Smooth muscle cell (in vitro differentiated cells): Measurements from ENCODE around the gene PSD2. TPM values are rescaled to one million over a fixed set of nuclear protein-coding genes. Genes with fewer than 3 reads are reported as not detected.

Experiments used
- DNase-seq: peaks from one replicate; lab custom pipeline; 2025; ENCODE audit not compliant: unreplicated experiment; lab: John Stamatoyannopoulos, UW
- H2AFZ ChIP-seq: fragments of 200-600 bp; sonication (generic); 2 replicates; pipeline ENCODE4 v1.6.0; 2016; ENCODE audit warnings: antibody characterized with exemption, low read depth, mild to moderate bottlenecking
- H3F3A ChIP-seq: fragments of 200-600 bp; sonication (generic); 2 replicates; pipeline ENCODE4 v1.6.0; 2017; ENCODE audit warnings: antibody characterized with exemption, low read depth
- H3K27ac ChIP-seq: fragments of 200-600 bp; sonication (generic); 2 replicates; pipeline ENCODE4 v1.5.1; 2016; ENCODE audit warnings: low read depth, mild to moderate bottlenecking
- H3K27me3 ChIP-seq: fragments of 200-600 bp; sonication (generic); 2 replicates; pipeline ENCODE4 v1.6.1; 2016; ENCODE audit warnings: low read depth, mild to moderate bottlenecking
- H3K36me3 ChIP-seq: fragments of 200-600 bp; sonication (generic); 2 replicates; pipeline ENCODE4 v1.5.1; 2016; ENCODE audit warnings: low read depth
- H3K4me1 ChIP-seq: fragments of 200-600 bp; sonication (generic); 2 replicates; pipeline ENCODE4 v1.5.1; 2016; ENCODE audit warnings: low read depth
- H3K4me2 ChIP-seq: fragments of 200-600 bp; sonication (generic); 2 replicates; pipeline ENCODE4 v1.6.0; 2016; ENCODE audit warnings: mild to moderate bottlenecking
- H3K4me3 ChIP-seq: fragments of 200-600 bp; sonication (generic); 2 replicates; pipeline ENCODE4 v1.5.1; 2016; ENCODE audit warnings: mild to moderate bottlenecking
- H3K79me2 ChIP-seq: fragments of 200-600 bp; sonication (generic); 2 replicates; pipeline ENCODE4 v1.6.0; 2016; ENCODE audit warnings: low read depth, mild to moderate bottlenecking
- H3K9ac ChIP-seq: fragments of 200-600 bp; sonication (generic); 2 replicates; pipeline ENCODE4 v1.6.0; 2016; ENCODE audit warnings: low read depth
- H3K9me3 ChIP-seq: fragments of 200-600 bp; sonication (generic); replicated peaks from 2 replicates; pipeline ENCODE4 v1.5.1; 2016; ENCODE audit warnings: low read depth
- H4K20me1 ChIP-seq: fragments of 200-600 bp; sonication (generic); 2 replicates; pipeline ENCODE4 v1.6.0; 2016; ENCODE audit warnings: low read depth
- WGBS: methylation state at CpG from one replicate; pipeline ENCODE4 v1.1.7; 2016; ENCODE audit warnings: low lambda C conversion rate; 5-methylcytosine and 5-hydroxymethylcytosine counted together
- polyA plus RNA-seq: library from polyadenylated mRNA; unstranded; fragments of >200 nt; fragmentation: Nextera tagmentation; extraction: Ambion mirVana; gene quantifications from 2 replicates; pipeline ENCODE4 v1.2.1, GENCODE V29; 2016
- total RNA-seq: library from RNA; depleted of rRNA; stranded (reverse); fragments of >200 nt; gene quantifications from 2 replicates; pipeline ENCODE4 v1.2.3, GENCODE V29; 2014
- TF ChIP-seq, protein P1 (sequence below): fragments of 200-600 bp; sonication (generic); IDR thresholded peaks from 2 replicates; pipeline ENCODE4 v1.5.1; 2017; ENCODE audit warnings: borderline replicate concordance, mild to moderate bottlenecking, antibody characterized with exemption; ENCODE audit not compliant: insufficient read depth, poor library complexity, severe bottlenecking

PSD2 gene
- total and polyA plus RNA-seq, 2 experiments from 2014 or later, result 0.54 to 0.81 TPM

DNA sequence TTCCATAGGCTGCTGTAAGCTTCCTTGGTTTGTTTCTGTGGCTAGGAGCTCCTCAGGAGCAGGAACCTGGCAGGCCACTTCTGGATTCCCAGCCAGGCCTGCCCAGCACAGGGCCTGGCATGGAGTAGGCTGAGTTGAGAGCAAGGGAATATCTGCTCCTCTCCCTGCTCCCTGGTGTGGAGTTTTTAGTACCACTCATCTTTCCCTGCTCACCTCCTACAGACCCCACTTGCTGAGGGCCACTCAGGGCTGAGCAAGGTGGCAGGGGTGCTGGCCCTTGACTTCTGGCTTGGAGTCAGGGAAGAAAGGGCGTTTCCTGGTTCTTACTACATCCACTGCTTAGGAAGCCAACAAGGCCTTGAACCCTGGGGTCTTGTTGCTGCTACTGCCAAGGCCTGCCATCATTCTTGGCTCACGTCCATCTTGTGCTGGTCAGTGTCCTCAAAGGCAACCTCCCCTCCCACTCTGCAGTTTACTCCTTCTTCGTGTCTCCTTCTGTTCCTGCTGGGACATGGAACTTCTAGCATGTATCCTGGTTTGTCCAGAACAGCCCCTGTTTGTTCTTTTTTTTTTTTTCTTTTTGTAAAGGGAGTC is 54.9 kb downstream of the PSD2 start:
- Histone ChIP-seq H3K27me3 (peaks cover 27% of the 10 kb centered on the region), H3K4me3 (no peak overlapping the region), H3K36me3 (no peaks in the 10 kb centered on the region), H3K4me1 (no peaks in the 10 kb centered on the region), H3K79me2 (no peaks in the 10 kb centered on the region), H3K9ac (no peak overlapping the region), H3F3A (no peaks in the 10 kb centered on the region), H4K20me1 (no peaks in the 10 kb centered on the region), H3K9me3 (no peaks in the 10 kb centered on the region), H3K27ac (no peak overlapping the region), H3K4me2 (no peak overlapping the region), H2AFZ (no peak overlapping the region)
- 93% methylated on average over 3 of the region's 3 CpGs for WGBS
- DNase-seq, result no peak
- TF ChIP-seq, protein P1, sequence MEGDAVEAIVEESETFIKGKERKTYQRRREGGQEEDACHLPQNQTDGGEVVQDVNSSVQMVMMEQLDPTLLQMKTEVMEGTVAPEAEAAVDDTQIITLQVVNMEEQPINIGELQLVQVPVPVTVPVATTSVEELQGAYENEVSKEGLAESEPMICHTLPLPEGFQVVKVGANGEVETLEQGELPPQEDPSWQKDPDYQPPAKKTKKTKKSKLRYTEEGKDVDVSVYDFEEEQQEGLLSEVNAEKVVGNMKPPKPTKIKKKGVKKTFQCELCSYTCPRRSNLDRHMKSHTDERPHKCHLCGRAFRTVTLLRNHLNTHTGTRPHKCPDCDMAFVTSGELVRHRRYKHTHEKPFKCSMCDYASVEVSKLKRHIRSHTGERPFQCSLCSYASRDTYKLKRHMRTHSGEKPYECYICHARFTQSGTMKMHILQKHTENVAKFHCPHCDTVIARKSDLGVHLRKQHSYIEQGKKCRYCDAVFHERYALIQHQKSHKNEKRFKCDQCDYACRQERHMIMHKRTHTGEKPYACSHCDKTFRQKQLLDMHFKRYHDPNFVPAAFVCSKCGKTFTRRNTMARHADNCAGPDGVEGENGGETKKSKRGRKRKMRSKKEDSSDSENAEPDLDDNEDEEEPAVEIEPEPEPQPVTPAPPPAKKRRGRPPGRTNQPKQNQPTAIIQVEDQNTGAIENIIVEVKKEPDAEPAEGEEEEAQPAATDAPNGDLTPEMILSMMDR, result no peak

DNA sequence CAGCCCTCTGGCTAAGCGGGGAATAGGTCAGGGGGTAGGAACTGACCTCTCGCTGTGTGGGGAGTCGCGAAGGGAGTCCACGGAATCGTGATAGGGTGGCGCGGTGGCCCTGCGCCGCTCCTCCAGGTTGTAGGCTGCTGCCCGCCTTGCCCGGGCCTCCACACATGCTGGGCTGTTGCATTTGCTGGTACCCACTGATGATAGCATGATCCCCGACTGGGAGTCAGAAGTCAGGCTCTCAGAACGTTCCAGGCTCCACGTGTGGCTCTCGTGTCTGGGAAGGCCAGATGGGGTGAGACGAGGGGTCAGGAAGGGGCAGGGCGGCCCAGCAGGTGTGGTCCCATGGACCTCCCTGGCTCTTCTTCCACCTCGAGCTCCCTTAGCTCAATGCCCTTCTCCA is 56.0 kb downstream of the PSD2 start:
- Histone ChIP-seq H3K27me3 (peaks cover 16% of the 10 kb centered on the region), H4K20me1 (no peaks in the 10 kb centered on the region)

DNA sequence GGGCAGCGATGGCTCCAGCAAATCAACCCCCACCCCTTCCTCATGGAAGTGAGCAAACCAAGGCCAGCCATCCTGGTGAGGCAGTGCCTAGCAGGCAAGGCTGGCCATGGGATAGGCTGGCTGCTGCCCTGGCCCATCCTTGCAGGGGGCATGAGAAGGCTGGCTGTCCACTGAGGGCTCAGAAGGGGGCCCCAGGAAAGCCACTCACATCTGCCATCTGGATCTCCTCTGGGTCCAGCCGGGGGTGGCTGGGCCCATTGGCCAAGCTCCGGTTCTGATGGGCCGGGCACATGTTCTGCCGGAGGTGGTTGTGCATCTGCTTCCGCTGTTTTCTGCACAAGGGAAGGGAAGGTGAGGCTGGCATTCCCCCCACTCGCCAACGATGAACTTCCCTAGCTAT is 57.1 kb downstream of the PSD2 start:
- TF ChIP-seq, protein P1, result no peak
- H3K79me2 ChIP-seq, result no peaks in the 10 kb centered on the region
- H3K27me3 ChIP-seq, result peaks cover 14% of the 10 kb centered on the region
- WGBS, result 95% methylated on average over 8 of the region's 8 CpGs
- no peak overlapping the region for H3K4me2 ChIP-seq
- no peak overlapping the region for H3K9ac ChIP-seq
- no peak for DNase-seq
- no peak overlapping the region for H2AFZ ChIP-seq
- no peaks in the 10 kb centered on the region for H3F3A ChIP-seq
- H4K20me1 ChIP-seq, result no peaks in the 10 kb centered on the region
- no peaks in the 10 kb centered on the region for H3K9me3 ChIP-seq
- no peak overlapping the region for H3K4me3 ChIP-seq
- H3K27ac ChIP-seq, result no peak overlapping the region
- H3K4me1 ChIP-seq, result no peaks in the 10 kb centered on the region
- H3K36me3 ChIP-seq, result no peaks in the 10 kb centered on the region

More for the DNA sequence above, 56.0 kb downstream of the PSD2 start:
- H3K4me3 ChIP-seq, result no peak overlapping the region
- WGBS, result 95% methylated on average over 19 of the region's 19 CpGs
- H3F3A ChIP-seq, result no peaks in the 10 kb centered on the region
- no peak overlapping the region for H3K9ac ChIP-seq
- no peak overlapping the region for H3K27ac ChIP-seq
- TF ChIP-seq, protein P1, result no peak
- H2AFZ ChIP-seq, result no peak overlapping the region
- H3K36me3 ChIP-seq, result no peaks in the 10 kb centered on the region
- DNase-seq, result no peak
- no peaks in the 10 kb centered on the region for H3K4me1 ChIP-seq
- no peaks in the 10 kb centered on the region for H3K79me2 ChIP-seq
- no peaks in the 10 kb centered on the region for H3K9me3 ChIP-seq
- no peak overlapping the region for H3K4me2 ChIP-seq

DNA sequence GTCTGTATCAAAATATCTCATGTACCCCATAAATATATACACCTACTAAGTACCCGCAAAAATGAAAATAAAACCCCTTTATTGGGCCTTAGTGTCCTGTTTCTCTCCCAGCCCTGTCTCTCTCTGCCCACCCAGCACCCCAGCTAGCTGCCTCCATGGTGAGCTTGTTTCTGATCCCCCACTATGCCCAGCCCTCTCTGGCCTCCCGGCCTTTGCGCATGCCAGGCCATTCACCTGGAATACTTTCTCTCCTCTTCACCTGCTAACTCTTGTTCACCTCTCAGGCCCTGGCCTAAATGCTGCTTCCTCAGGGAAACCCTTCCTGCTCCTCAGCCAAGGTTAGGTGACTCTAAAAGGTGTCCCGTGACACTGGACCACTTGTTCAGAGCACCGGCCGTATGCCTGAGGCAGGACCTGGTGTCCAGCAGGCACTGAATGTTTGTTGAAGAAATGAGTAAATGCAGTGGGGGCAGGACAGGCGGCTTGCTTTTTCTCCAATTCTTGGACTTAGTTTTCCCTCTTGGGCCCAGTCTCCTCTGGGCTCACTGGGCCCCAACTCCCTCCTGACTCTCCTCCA is 58.5 kb downstream of the PSD2 start:
- TF ChIP-seq, protein P1, result no peak
- Histone ChIP-seq H3K27ac (no peak overlapping the region), H3K9me3 (no peaks in the 10 kb centered on the region), H4K20me1 (no peaks in the 10 kb centered on the region), H3F3A (no peaks in the 10 kb centered on the region), H3K4me3 (no peak overlapping the region), H3K79me2 (no peaks in the 10 kb centered on the region), H3K4me2 (no peak overlapping the region), H3K36me3 (no peaks in the 10 kb centered on the region), H2AFZ (no peak overlapping the region), H3K27me3 (peaks cover 28% of the 10 kb centered on the region), H3K9ac (no peak overlapping the region), H3K4me1 (no peaks in the 10 kb centered on the region)
- no peak for DNase-seq
- WGBS, result 94% methylated on average over 7 of the region's 7 CpGs
